Neural progenitor cell (in vitro differentiated cells): Measurements from ENCODE around the gene VEZF1.

Source experiments
- EZH2 ChIP-seq: fragments of 200-600 bp; sonication (generic); IDR thresholded peaks from 2 replicates; pipeline ENCODE4 v1.6.1; 2017; ENCODE audit warnings: antibody characterized with exemption, mild to moderate bottlenecking, moderate library complexity
- EZH2phosphoT487 ChIP-seq: fragments of 200-600 bp; sonication (generic); IDR thresholded peaks from 2 replicates; pipeline ENCODE4 v1.6.1; 2017; ENCODE audit warnings: antibody characterized with exemption
- TF ChIP-seq, protein P1 (sequence below): fragments of 200-600 bp; sonication (generic); IDR thresholded peaks from 2 replicates; pipeline ENCODE4 v1.5.1; 2017; ENCODE audit warnings: antibody characterized with exemption, mild to moderate bottlenecking

GRCh38 chr17:57943140-57943539 lies 44.9 kb downstream of the VEZF1 start:
- TF ChIP-seq, protein P1, sequence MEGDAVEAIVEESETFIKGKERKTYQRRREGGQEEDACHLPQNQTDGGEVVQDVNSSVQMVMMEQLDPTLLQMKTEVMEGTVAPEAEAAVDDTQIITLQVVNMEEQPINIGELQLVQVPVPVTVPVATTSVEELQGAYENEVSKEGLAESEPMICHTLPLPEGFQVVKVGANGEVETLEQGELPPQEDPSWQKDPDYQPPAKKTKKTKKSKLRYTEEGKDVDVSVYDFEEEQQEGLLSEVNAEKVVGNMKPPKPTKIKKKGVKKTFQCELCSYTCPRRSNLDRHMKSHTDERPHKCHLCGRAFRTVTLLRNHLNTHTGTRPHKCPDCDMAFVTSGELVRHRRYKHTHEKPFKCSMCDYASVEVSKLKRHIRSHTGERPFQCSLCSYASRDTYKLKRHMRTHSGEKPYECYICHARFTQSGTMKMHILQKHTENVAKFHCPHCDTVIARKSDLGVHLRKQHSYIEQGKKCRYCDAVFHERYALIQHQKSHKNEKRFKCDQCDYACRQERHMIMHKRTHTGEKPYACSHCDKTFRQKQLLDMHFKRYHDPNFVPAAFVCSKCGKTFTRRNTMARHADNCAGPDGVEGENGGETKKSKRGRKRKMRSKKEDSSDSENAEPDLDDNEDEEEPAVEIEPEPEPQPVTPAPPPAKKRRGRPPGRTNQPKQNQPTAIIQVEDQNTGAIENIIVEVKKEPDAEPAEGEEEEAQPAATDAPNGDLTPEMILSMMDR: no peak
- TF ChIP-seq EZH2 (no peak), EZH2phosphoT487 (no peak)
